Nephron (organoid): ENCODE results near the gene TRAF1.
A peak's percentile ranks its signal among the peaks of the same experiment; 100 is the strongest.

Experiments
- H3K27ac Mint-ChIP-seq, 3 experiments: 2 replicates each; pipeline ENCODE4 v1.8.0; 2020; ENCODE audit warnings: mixed read lengths in 3 of 3, mild to moderate bottlenecking in 2 of 3, moderate library complexity in 1 of 3
- H3K27me3 Mint-ChIP-seq: 2 replicates; pipeline ENCODE4 v1.8.0; 2021; ENCODE audit warnings: low read depth, mild to moderate bottlenecking, moderate library complexity, mixed read lengths
- H3K36me3 Mint-ChIP-seq: 2 replicates; pipeline ENCODE4 v1.8.0; 2020; ENCODE audit warnings: low read depth, mixed read lengths
- H3K4me1 Mint-ChIP-seq: 2 replicates; pipeline ENCODE4 v1.8.0; 2020; ENCODE audit warnings: mixed read lengths
- H3K4me3 Mint-ChIP-seq, 3 experiments: 2 replicates each; pipeline ENCODE4 v1.8.0; 2020; ENCODE audit warnings: mild to moderate bottlenecking in 3 of 3, mixed read lengths in 3 of 3, moderate library complexity in 2 of 3
- H3K9me3 Mint-ChIP-seq: 2 replicates; pipeline ENCODE4 v1.8.0; 2020; ENCODE audit warnings: mixed read lengths
- TF ChIP-seq, protein P1 (sequence below), 3 experiments: fragments of 200-600 bp; sonication (generic); IDR thresholded peaks; one replicate each; pipeline ENCODE4 v1.5.0; 2021; ENCODE audit warnings: antibody characterized with exemption in 3 of 3; ENCODE audit not compliant: unreplicated experiment in 3 of 3

TRAF1 gene

GRCh38 chr9:120899490-120900068, 27.0 kb downstream of the TRAF1 start:
- no peak overlapping the region for H3K4me3 Mint-ChIP-seq
- no peaks in the 10 kb centered on the region for H3K36me3 Mint-ChIP-seq
- no peak overlapping the region for H3K27ac Mint-ChIP-seq
- no peaks in the 10 kb centered on the region for H3K9me3 Mint-ChIP-seq
- no peaks in the 10 kb centered on the region for H3K27me3 Mint-ChIP-seq
- TF ChIP-seq, protein P1, sequence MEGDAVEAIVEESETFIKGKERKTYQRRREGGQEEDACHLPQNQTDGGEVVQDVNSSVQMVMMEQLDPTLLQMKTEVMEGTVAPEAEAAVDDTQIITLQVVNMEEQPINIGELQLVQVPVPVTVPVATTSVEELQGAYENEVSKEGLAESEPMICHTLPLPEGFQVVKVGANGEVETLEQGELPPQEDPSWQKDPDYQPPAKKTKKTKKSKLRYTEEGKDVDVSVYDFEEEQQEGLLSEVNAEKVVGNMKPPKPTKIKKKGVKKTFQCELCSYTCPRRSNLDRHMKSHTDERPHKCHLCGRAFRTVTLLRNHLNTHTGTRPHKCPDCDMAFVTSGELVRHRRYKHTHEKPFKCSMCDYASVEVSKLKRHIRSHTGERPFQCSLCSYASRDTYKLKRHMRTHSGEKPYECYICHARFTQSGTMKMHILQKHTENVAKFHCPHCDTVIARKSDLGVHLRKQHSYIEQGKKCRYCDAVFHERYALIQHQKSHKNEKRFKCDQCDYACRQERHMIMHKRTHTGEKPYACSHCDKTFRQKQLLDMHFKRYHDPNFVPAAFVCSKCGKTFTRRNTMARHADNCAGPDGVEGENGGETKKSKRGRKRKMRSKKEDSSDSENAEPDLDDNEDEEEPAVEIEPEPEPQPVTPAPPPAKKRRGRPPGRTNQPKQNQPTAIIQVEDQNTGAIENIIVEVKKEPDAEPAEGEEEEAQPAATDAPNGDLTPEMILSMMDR (IDR thresholded peaks at IDR 0.05; ENCODE audit: unreplicated experiment in 3 of 3), result no peak
- peaks cover 6% of the 10 kb centered on the region for H3K4me1 Mint-ChIP-seq

DNA sequence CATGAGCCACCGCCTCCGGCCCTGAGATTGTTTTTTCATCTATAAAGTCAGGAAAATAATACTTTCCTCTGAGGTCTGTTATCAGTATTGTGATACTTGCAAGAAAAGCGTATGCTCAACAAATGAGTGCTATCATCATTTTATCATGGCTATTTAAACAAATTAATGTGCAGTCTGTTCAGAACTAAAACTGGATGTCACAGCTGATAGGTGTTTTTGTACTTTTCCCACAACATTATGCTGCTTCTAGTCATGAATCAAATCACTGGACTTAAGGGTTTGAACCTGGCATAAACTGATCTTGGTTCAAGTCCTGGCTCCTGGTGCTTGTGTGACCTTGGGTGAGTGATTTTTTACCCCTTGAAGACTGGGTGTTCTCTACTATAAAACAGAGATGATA, 28.2 kb downstream of the TRAF1 start:
- Mint-ChIP-seq H3K27me3 (no peaks in the 10 kb centered on the region), H3K4me1 (peaks cover 9% of the 10 kb centered on the region), H3K9me3 (no peaks in the 10 kb centered on the region), H3K36me3 (no peaks in the 10 kb centered on the region), H3K4me3 (no peak overlapping the region), H3K27ac (no peak overlapping the region)
- TF ChIP-seq, protein P1 (IDR thresholded peaks at IDR 0.05; ENCODE audit: unreplicated experiment in 3 of 3), result no peak

DNA sequence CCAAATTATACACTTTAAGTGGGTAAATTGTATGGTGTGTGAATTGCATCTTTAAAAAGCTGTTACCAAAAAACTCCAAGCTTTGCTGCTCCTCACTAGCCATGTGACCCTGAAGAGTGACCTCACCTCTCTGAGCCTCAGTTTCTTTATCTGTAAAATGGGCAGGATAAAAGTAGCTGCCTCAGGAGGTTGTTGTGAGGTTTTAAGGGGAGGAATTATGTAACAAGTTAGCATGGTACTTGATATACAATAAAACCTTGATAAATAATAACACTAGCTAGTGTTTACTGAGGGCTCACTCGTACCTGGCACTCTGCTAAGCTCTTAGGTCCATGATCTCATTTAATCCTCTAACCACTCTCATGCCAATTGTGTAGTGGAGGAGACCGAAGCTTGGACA, 30.6 kb downstream of the TRAF1 start:
- TF ChIP-seq, protein P1 (IDR thresholded peaks at IDR 0.05; ENCODE audit: unreplicated experiment in 3 of 3), result no peak
- Mint-ChIP-seq H3K4me1 (peaks cover 15% of the 10 kb centered on the region), H3K4me3 (no peak overlapping the region), H3K27ac (no peak overlapping the region), H3K36me3 (no peaks in the 10 kb centered on the region), H3K27me3 (no peaks in the 10 kb centered on the region), H3K9me3 (no peaks in the 10 kb centered on the region)

GRCh38 chr9:120894321-120895148, 32.1 kb downstream of the TRAF1 start:
- H3K27me3 Mint-ChIP-seq, result peaks cover 2% of the 10 kb centered on the region
- H3K36me3 Mint-ChIP-seq, result no peaks in the 10 kb centered on the region
- H3K4me1 Mint-ChIP-seq, result peaks cover 26% of the 10 kb centered on the region
- no peak overlapping the region for H3K27ac Mint-ChIP-seq
- H3K4me3 Mint-ChIP-seq, result no peak overlapping the region
- H3K9me3 Mint-ChIP-seq, result no peaks in the 10 kb centered on the region
- TF ChIP-seq, protein P1 (IDR thresholded peaks at IDR 0.05; ENCODE audit: unreplicated experiment in 3 of 3), result no peak

GRCh38 chr9:120893611-120894307, 32.8 kb downstream of the TRAF1 start:
- TF ChIP-seq, protein P1 (IDR thresholded peaks at IDR 0.05; ENCODE audit: unreplicated experiment in 3 of 3), result no peak
- Mint-ChIP-seq H3K9me3 (no peaks in the 10 kb centered on the region), H3K27ac (peak overlapping the region in 2 of 3 experiments; percentile 23 to 38), H3K4me3 (no peak overlapping the region), H3K36me3 (no peaks in the 10 kb centered on the region), H3K4me1 (peaks cover 26% of the 10 kb centered on the region), H3K27me3 (peaks cover 4% of the 10 kb centered on the region)
